Naive B cell (primary cell): Measurements from ENCODE around the gene ALKBH5. TPM values are rescaled to one million over a fixed set of nuclear protein-coding genes. Genes with fewer than 3 reads are reported as not detected.

Source experiments
- ATAC-seq, 2 donors: fragments of 150-1000 bp; cut with Tn5 transposase; 2 replicates each; pipeline ENCODE4 v1.10.0; 2021; ENCODE audit warnings: low read depth in 2 of 2, mild to moderate bottlenecking in 2 of 2, moderate library complexity in 2 of 2
- DNase-seq: peaks from one replicate; pipeline ENCODE4 v3.0.0; 2022
- H3K27ac Mint-ChIP-seq, 6 donors: one replicate each; pipeline ENCODE4 v1.8.0; 2020 to 2022; ENCODE audit warnings: mild to moderate bottlenecking in 6 of 6, mixed read lengths in 6 of 6, moderate library complexity in 5 of 6, inconsistent platforms in 2 of 6
- H3K27me3 Mint-ChIP-seq, 3 donors: one replicate each; pipeline ENCODE4 v1.8.0; 2021 to 2022; ENCODE audit warnings: mixed read lengths in 3 of 3, mild to moderate bottlenecking in 1 of 3
- H3K36me3 Mint-ChIP-seq, 2 donors: one replicate each; pipeline ENCODE4 v1.8.0; 2020 to 2022; ENCODE audit warnings: mixed read lengths in 2 of 2, inconsistent platforms in 1 of 2, mild to moderate bottlenecking in 1 of 2
- H3K4me1 Mint-ChIP-seq, 3 donors: one replicate each; pipeline ENCODE4 v1.8.0; 2020 to 2022; ENCODE audit warnings: mixed read lengths in 3 of 3, inconsistent platforms in 1 of 3, mild to moderate bottlenecking in 1 of 3, moderate library complexity in 1 of 3
- H3K4me3 Mint-ChIP-seq, 8 donors: one replicate each; pipeline ENCODE4 v1.8.0; 2020 to 2022; ENCODE audit warnings: mild to moderate bottlenecking in 8 of 8, mixed read lengths in 8 of 8, moderate library complexity in 8 of 8, inconsistent platforms in 2 of 8
- H3K9me3 Mint-ChIP-seq, 7 donors: one replicate each; pipeline ENCODE4 v1.8.0; 2020 to 2022; ENCODE audit warnings: mixed read lengths in 7 of 7, mild to moderate bottlenecking in 5 of 7, inconsistent platforms in 2 of 7, moderate library complexity in 1 of 7
- polyA plus RNA-seq, 6 donors: library from polyadenylated mRNA; unstranded; fragments of 300-500 nt; fragmentation: Illumina TruSeq; gene quantifications; one replicate each; pipeline ENCODE4 v1.2.3, GENCODE V29; 2021; ENCODE audit warnings: low read depth in 6 of 6

Gene ALKBH5
- polyA plus RNA-seq, 6 donors from 2014 or later, result 124 to 169 (median 146) TPM

DNA sequence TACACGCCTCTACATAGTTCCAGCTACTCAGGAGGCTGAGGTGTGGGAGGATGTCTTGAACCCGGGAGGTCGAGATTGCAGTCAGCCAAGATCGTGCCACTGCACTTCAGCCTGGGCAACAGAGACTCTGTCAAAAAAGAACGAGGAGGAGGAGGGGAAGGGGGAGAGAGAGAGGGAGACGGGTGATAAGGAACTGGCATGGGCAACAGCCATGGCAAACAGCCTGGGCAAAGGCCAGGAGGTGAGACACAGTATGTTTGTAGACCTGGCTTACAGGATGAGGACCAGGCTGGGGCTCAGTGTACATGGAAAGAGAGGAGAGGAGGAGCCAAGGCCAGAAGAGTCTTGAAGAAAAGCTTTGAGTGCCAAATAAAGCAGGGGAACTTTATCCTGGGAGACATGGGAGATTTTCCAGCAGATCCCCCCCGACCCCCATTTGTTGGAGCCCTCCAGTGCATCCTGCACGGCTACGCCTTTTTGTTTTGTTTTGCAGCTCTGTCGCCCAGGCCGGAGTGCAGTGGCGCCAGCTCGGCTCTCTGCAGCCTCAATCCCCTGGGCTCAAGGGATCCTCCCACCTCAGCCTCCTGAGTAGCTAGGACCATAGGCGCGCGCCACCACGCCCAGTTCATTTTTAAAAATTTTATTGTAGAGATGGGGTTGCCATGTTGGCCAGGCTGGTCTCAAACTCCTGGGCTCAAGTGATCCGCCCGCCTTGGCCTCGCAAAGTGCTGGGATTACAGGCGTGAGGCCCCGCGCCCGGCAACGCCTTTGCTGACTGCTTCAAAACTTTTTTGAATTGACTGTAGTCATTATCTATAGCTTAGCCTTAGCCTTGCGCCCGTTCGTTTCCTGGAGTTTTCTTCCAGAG, 1.3 kb upstream of the ALKBH5 start:
- peaks cover 0 to 4% of the 10 kb centered on the region in 2 donors for H3K36me3 Mint-ChIP-seq
- no peaks in the 10 kb centered on the region for H3K9me3 Mint-ChIP-seq
- no peak for DNase-seq
- no peaks in the 10 kb centered on the region for H3K27me3 Mint-ChIP-seq
- peaks cover 29 to 42% (median 32%) of the 10 kb centered on the region in 3 donors for H3K4me1 Mint-ChIP-seq
- H3K27ac Mint-ChIP-seq, result peak overlapping the region; percentile 95 to 100 (median 98)
- H3K4me3 Mint-ChIP-seq, result peak overlapping the region; percentile 83 to 99 (median 96)
- ATAC-seq, result no peak

DNA sequence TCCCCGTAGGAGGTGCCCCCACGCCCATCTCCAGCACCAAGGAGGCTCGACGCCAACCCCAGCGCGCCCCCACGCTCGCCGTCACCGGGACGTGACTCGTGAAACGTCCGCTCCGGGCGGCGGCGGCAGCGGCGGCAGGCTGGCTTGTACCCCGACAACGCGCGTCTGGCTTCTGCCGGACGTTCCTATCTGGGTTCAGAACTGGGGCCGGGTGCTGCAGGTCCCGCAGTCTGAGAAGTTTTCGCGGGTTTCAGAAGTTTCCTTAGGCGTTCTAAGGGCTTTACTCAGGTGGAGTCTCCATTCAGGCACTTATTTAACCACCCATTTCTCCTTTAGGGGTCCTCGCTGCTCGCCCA, 672 bp upstream of the ALKBH5 start:
- H3K4me3 Mint-ChIP-seq, result peak overlapping the region; percentile 83 to 99 (median 96)

DNA sequence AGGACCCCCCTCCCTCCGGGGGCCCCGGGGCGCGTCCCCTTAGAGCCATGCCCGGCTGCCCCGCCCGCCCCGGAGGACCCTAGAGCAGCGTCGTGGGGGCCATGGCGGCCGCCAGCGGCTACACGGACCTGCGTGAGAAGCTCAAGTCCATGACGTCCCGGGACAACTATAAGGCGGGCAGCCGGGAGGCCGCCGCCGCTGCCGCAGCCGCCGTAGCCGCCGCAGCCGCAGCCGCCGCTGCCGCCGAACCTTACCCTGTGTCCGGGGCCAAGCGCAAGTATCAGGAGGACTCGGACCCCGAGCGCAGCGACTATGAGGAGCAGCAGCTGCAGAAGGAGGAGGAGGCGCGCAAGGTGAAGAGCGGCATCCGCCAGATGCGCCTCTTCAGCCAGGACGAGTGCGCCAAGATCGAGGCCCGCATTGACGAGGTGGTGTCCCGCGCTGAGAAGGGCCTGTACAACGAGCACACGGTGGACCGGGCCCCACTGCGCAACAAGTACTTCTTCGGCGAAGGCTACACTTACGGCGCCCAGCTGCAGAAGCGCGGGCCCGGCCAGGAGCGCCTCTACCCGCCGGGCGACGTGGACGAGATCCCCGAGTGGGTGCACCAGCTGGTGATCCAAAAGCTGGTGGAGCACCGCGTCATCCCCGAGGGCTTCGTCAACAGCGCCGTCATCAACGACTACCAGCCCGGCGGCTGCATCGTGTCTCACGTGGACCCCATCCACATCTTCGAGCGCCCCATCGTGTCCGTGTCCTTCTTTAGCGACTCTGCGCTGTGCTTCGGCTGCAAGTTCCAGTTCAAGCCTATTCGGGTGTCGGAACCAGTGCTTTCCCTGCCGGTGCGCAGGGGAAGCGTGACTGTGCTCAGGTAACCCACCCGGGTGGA, 759 bp downstream of the ALKBH5 start:
- DNase-seq (peak; percentile 69), ATAC-seq (peak; percentile 17 to 18)
- peaks cover 0 to 4% of the 10 kb centered on the region in 2 donors for H3K36me3 Mint-ChIP-seq
- peak overlapping the region; percentile 90 to 100 (median 98) for H3K27ac Mint-ChIP-seq
- H3K4me1 Mint-ChIP-seq, result peaks cover 41 to 57% (median 51%) of the 10 kb centered on the region in 3 donors
- H3K4me3 Mint-ChIP-seq, result peak overlapping the region; percentile 83 to 99 (median 96)
- H3K27me3 Mint-ChIP-seq, result no peaks in the 10 kb centered on the region
- H3K9me3 Mint-ChIP-seq, result no peaks in the 10 kb centered on the region

More for the DNA sequence above, 672 bp upstream of the ALKBH5 start:
- DNase-seq, result no peak
- Mint-ChIP-seq H3K27ac (peak overlapping the region; percentile 95 to 100 (median 100)), H3K27me3 (no peaks in the 10 kb centered on the region), H3K9me3 (no peaks in the 10 kb centered on the region), H3K36me3 (peaks cover 0 to 4% of the 10 kb centered on the region in 2 donors), H3K4me1 (peaks cover 35 to 48% (median 38%) of the 10 kb centered on the region in 3 donors)
- ATAC-seq, result peak; percentile 41 to 43

DNA sequence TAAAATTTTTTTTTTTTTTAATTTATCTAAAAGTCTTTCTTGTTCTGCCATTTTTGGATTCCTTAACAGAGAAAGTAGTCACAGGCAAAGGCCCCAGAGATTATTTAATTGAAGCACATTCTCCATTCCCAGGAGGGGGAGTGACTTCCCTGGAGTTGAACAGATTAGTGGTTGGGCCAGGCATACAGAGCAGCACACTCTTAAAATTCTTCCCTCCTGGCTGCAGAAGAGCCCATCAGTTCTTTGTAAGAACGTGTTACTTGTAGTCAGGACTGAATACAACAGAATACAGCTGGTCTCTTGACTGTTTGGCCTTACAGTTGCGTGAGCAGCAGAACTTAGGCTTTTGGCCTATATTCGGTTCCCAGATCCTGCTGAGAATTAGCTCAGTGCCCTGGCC, 1.8 kb downstream of the ALKBH5 start:
- Mint-ChIP-seq H3K27ac (peak overlapping the region in 5 of 6 donors; percentile 14 to 96 (median 95)), H3K9me3 (no peaks in the 10 kb centered on the region), H3K4me1 (peaks cover 45 to 67% (median 61%) of the 10 kb centered on the region in 3 donors), H3K36me3 (peaks cover 0 to 4% of the 10 kb centered on the region in 2 donors), H3K4me3 (peak overlapping the region; percentile 83 to 99 (median 95)), H3K27me3 (no peaks in the 10 kb centered on the region)
- DNase-seq (no peak), ATAC-seq (no peak)

DNA sequence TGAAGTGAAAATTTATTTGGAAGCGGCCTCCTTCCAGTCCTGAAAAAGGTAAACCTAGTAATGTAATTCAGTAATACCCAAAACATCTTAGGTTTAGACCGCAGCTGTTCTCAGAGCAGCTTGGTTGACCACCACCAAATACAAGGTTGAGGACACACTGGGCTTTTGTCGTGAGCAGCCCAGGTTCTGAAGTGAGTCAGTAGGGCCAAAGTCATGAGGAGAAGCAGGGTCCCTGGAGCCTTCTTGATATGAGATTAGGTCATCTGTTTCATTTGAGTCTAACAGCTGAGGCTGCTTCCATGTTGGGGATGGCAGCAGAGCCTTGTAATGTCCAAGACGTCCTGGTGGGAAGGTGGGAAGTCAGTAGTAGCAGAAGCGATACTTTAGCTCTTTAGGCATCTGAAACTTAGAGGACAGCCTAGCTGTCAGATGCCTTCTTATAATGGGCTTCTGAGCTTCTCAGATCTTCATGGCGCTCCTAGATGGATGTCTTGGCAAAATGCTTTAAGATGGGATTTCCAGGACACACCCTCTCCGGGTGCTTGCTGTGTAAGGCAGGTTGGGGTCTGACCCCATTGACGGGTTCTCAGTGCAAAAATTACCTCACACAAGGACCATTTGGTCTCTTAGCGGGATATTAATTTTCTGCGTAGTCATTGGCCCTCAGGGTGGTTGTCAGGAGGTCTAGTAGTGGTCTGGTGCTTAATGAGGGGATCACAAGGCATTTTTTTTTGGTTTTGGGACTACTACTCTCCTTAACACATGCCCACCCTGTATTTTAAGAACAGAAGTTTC, 2.4 kb downstream of the ALKBH5 start:
- ATAC-seq (no peak), DNase-seq (no peak)
- H3K4me3 Mint-ChIP-seq, result peak overlapping the region; percentile 83 to 99 (median 95)
- no peaks in the 10 kb centered on the region for H3K27me3 Mint-ChIP-seq
- H3K36me3 Mint-ChIP-seq, result peaks cover 0 to 4% of the 10 kb centered on the region in 2 donors
- no peaks in the 10 kb centered on the region for H3K9me3 Mint-ChIP-seq
- peak overlapping the region in 5 of 6 donors; percentile 16 to 96 (median 95) for H3K27ac Mint-ChIP-seq
- H3K4me1 Mint-ChIP-seq, result peaks cover 50 to 74% (median 68%) of the 10 kb centered on the region in 3 donors

DNA sequence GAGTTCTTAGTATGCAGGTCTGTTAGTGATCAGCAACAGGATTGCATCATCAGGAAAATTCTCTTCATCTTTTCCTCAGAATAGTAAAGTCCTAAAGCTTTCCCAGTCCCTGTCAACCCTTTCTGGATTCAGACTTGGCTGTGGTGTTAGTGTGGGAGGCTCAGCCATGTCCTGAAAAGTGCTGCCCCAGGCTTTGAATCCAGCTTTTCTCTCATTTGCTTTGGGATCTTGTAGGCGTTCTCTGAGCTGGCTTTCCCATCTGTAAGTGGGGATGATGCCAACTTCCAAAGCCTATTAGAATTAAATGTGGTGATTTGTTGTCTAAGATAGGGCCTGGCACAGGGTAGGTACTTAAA, 3.0 kb downstream of the ALKBH5 start:
- Mint-ChIP-seq H3K4me1 (peaks cover 55 to 80% (median 73%) of the 10 kb centered on the region in 3 donors), H3K4me3 (peak overlapping the region; percentile 42 to 99 (median 95)), H3K36me3 (peaks cover 0 to 4% of the 10 kb centered on the region in 2 donors), H3K9me3 (no peaks in the 10 kb centered on the region), H3K27me3 (no peaks in the 10 kb centered on the region), H3K27ac (peak overlapping the region in 4 of 6 donors; percentile 36 to 96 (median 84))
- DNase-seq, result no peak
- ATAC-seq, result no peak

DNA sequence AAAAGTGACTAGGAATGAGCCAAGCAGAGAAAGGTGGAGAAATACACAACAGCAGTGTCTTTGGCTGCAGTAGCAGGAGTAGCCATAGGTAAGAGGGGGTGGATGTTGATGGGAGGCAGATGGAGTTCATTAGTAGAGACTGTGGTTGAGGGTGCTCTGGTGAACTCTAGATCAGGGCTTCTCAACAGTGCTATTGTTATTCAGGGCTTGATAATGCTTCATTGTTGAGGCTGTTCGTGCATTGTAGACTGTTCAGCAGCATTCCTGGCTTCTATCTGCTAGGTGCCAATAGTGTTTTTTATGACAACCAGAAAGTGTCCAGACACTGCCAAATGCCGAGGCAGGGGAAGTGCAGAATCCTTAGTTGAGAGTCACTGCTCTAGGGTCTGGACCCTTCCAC, 3.6 kb downstream of the ALKBH5 start:
- H3K36me3 Mint-ChIP-seq, result peaks cover 0 to 4% of the 10 kb centered on the region in 2 donors
- H3K27ac Mint-ChIP-seq, result peak overlapping the region in 3 of 6 donors; percentile 11 to 38 (median 30)
- no peaks in the 10 kb centered on the region for H3K27me3 Mint-ChIP-seq
- ATAC-seq (no peak), DNase-seq (no peak)
- no peaks in the 10 kb centered on the region for H3K9me3 Mint-ChIP-seq
- peaks cover 51 to 79% (median 71%) of the 10 kb centered on the region in 3 donors for H3K4me1 Mint-ChIP-seq
- peak overlapping the region; percentile 42 to 99 (median 95) for H3K4me3 Mint-ChIP-seq

DNA sequence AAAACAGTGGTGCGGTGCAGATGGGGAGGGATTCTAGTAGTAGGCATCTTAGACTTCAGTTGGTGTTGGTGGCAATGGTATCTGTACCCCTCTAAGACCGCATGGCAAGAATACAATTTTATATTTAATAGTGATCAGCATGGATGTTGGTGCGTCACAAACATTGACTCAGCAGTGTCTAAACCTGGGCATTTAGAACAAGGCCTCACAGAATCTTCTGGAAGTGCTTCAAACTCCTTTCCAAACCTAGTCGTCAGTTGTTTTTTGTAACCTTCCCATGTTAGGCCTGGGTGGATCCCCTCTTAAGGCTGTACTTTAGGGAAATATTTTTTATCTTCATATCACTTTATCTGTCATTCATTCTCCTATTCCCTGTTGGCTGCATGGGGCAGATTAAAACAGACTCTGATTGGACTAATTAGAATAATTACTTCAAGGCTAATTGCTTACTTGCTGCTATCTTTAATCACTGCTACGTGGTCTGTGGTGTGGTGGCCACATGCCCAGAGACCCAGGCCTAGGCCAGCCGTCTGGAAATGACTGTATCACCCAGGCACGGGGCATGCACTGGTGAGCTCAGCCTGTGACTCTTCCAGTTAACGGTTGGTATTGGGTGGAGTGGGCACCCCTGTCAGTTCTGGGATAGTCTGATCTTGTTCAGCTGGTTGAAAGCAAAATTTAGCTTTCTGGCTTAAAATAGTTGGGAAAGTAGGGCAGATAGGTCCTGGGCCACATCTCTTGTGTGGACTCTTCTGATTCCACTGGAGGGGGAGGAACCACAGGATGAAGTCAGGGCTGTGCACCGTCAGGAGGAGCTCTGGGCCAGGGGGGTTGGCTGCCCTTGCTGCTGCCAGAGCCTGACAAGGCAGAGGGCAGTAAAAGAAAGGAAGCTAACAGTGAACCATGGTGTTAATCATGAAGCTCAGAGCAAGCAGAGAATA, 4.5 kb downstream of the ALKBH5 start:
- Mint-ChIP-seq H3K4me3 (peak overlapping the region; percentile 1 to 99 (median 95)), H3K9me3 (no peaks in the 10 kb centered on the region), H3K4me1 (peaks cover 46 to 75% (median 70%) of the 10 kb centered on the region in 3 donors), H3K27ac (peak overlapping the region in 2 of 6 donors; percentile 11 to 87), H3K36me3 (peaks cover 0 to 4% of the 10 kb centered on the region in 2 donors), H3K27me3 (no peaks in the 10 kb centered on the region)
- DNase-seq (no peak), ATAC-seq (no peak)

DNA sequence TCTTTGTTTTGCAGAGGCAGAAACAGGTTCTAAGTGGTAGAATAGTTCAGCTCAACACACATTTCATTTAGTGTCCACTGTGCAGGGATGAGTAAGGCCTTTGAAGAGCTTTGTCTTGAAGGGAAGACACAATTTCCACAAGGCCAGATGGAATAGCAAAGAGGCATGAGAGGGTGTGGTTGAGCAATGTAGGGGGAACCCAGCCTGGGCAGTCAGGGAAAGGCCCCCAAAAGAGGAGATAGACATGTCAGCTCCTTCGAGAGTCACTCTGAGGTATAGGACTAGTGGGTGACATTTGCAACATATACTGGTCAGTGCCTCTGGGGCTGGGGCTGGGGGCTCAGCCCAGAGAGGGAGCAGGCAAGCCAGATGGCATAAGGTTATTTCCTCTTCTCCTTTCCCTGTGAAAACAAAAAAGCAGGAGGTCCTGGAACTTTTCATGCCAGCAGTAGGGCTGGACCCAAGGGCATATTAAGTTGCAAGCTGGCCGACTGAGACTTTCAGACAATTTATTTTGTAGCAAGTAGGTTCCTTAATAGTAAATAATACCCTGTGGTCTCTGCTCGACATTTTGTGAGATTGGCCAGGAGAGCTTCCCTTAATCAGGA, 7.1 kb downstream of the ALKBH5 start:
- peak overlapping the region in 2 of 8 donors; percentile 34 to 54 for H3K4me3 Mint-ChIP-seq
- peak overlapping the region in 3 of 6 donors; percentile 13 to 61 (median 32) for H3K27ac Mint-ChIP-seq
- peaks cover 0 to 10% of the 10 kb centered on the region in 2 donors for H3K36me3 Mint-ChIP-seq
- H3K9me3 Mint-ChIP-seq, result no peaks in the 10 kb centered on the region
- DNase-seq (no peak), ATAC-seq (no peak)
- no peaks in the 10 kb centered on the region for H3K27me3 Mint-ChIP-seq
- H3K4me1 Mint-ChIP-seq, result peaks cover 59 to 81% (median 80%) of the 10 kb centered on the region in 3 donors

DNA sequence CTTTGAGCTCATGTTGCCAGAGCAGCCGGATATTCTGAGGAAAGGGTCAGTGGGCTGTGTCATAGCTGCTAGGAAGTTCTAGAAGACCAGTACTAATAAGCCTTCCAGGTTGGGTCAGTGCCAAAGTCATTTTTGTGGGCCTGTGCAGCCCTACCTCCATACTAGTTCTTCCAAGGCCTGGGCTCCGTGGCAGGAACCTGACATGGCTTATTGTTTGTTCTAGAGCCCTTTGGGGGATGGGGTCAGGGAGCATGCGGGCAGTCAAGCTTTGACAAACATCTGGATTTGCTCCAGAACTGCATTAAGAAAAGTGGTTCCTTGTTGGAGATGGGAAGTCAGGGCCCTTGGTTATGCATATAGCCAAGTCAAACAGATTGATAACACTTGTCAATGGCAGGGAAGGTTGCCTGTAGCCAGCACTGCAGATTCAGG, 7.6 kb downstream of the ALKBH5 start:
- Mint-ChIP-seq H3K4me1 (peaks cover 53 to 77% (median 75%) of the 10 kb centered on the region in 3 donors), H3K27me3 (no peaks in the 10 kb centered on the region), H3K9me3 (no peaks in the 10 kb centered on the region), H3K27ac (peak overlapping the region in 3 of 6 donors; percentile 2 to 56 (median 13)), H3K4me3 (no peak overlapping the region), H3K36me3 (peaks cover 0 to 13% of the 10 kb centered on the region in 2 donors)
- DNase-seq, result no peak
- ATAC-seq, result no peak

DNA sequence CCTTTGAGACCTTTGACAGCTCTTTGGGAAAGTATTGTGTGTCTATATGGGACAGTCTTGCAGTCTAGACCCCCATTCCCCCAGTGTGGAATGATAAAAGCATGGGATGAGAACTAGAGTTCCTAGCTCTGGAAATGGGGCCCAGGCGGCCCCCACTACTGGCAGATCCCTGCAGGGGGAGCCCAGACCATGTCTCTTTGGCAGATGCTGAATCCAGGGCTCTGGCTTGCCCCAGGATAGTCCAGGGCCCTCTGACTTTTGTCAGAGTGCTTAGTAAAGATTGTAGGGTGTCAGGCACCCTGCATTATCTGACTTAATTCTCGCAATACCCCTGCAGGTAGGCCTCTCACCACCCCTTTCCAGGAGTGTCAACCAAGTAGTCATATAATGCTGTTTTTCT, 8.3 kb downstream of the ALKBH5 start:
- Mint-ChIP-seq H3K27me3 (no peaks in the 10 kb centered on the region), H3K27ac (peak overlapping the region in 1 of 6 donors; percentile 29), H3K36me3 (peaks cover 0 to 11% of the 10 kb centered on the region in 2 donors), H3K9me3 (no peaks in the 10 kb centered on the region), H3K4me1 (peaks cover 46 to 70% (median 68%) of the 10 kb centered on the region in 3 donors), H3K4me3 (peak overlapping the region in 1 of 8 donors; percentile 25)
- DNase-seq (no peak), ATAC-seq (peak in 1 of 2 donors; percentile 35)
